Breast epithelium (tissue), 3 donors: ENCODE measurements around the gene DMBT1.

Source experiments
- POLR2A ChIP-seq: fragments of 450-650 bp; IDR thresholded peaks from one replicate; pipeline ENCODE4 v1.6.1; 2016; ENCODE audit warnings: antibody characterized with exemption, mild to moderate bottlenecking, moderate library complexity
- POLR2AphosphoS5 ChIP-seq, 3 donors: sonication (generic); formaldehyde crosslinking; IDR thresholded peaks; one replicate each; pipeline ENCODE4 v1.6.1; 2017; ENCODE audit warnings: antibody characterized with exemption in 3 of 3
- TF ChIP-seq, protein P1 (sequence below), 3 donors: fragments of 450-650 bp; IDR thresholded peaks; one replicate each; pipeline ENCODE4 v1.5.1; 2016 to 2017; ENCODE audit warnings: antibody characterized with exemption in 3 of 3, mild to moderate bottlenecking in 3 of 3, moderate library complexity in 3 of 3

GRCh38 chr10:122675278-122675677 lies 114.7 kb downstream of the DMBT1 start:
- TF ChIP-seq, protein P1, sequence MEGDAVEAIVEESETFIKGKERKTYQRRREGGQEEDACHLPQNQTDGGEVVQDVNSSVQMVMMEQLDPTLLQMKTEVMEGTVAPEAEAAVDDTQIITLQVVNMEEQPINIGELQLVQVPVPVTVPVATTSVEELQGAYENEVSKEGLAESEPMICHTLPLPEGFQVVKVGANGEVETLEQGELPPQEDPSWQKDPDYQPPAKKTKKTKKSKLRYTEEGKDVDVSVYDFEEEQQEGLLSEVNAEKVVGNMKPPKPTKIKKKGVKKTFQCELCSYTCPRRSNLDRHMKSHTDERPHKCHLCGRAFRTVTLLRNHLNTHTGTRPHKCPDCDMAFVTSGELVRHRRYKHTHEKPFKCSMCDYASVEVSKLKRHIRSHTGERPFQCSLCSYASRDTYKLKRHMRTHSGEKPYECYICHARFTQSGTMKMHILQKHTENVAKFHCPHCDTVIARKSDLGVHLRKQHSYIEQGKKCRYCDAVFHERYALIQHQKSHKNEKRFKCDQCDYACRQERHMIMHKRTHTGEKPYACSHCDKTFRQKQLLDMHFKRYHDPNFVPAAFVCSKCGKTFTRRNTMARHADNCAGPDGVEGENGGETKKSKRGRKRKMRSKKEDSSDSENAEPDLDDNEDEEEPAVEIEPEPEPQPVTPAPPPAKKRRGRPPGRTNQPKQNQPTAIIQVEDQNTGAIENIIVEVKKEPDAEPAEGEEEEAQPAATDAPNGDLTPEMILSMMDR (IDR thresholded peaks at IDR 0.05): no peak
- TF ChIP-seq POLR2A: no peak
- TF ChIP-seq POLR2AphosphoS5 (IDR thresholded peaks at IDR 0.05): no peak
